NCI-H2107 treated with DMSO at 0.1 percent for 48 hours (cell line): Measurements from ENCODE around the gene EHBP1.

Experiments used
- DNase-seq: peaks from one replicate; lab custom pipeline; 2025; ENCODE audit not compliant: unreplicated experiment; lab: John Stamatoyannopoulos, UW

Gene EHBP1

GRCh38 chr2:62775367-62775668 is 69.8 kb downstream of the EHBP1 start:
- DNase-seq, result no peak

- no peak for DNase-seq
Measured at GRCh38 chr2:62783679-62784078, 78.2 kb downstream of the EHBP1 start.

GRCh38 chr2:62784341-62784740 is 78.8 kb downstream of the EHBP1 start:
- no peak for DNase-seq

- DNase-seq, result no peak
Measured at GRCh38 chr2:62785216-62785615, 79.7 kb downstream of the EHBP1 start.

GRCh38 chr2:62785810-62786597 is 80.5 kb downstream of the EHBP1 start:
- DNase-seq, result no peak

- peak; percentile 33 for DNase-seq
Measured at GRCh38 chr2:62787386-62787785, 81.9 kb downstream of the EHBP1 start.

GRCh38 chr2:62789518-62789917 is 84.0 kb downstream of the EHBP1 start:
- no peak for DNase-seq

GRCh38 chr2:62789918-62790317 is 84.4 kb downstream of the EHBP1 start:
- no peak for DNase-seq

- DNase-seq, result no peak
Measured at GRCh38 chr2:62792408-62792807, 86.9 kb downstream of the EHBP1 start.

GRCh38 chr2:62793213-62793612 is 87.7 kb downstream of the EHBP1 start:
- no peak for DNase-seq

- no peak for DNase-seq
Measured at GRCh38 chr2:62794791-62795190, 89.3 kb downstream of the EHBP1 start.

GRCh38 chr2:62795341-62795740 is 89.8 kb downstream of the EHBP1 start:
- DNase-seq, result no peak

GRCh38 chr2:62797107-62797506 is 91.6 kb downstream of the EHBP1 start:
- DNase-seq, result no peak

GRCh38 chr2:62800618-62801017 is 95.1 kb downstream of the EHBP1 start:
- DNase-seq, result no peak

- no peak for DNase-seq
Measured at GRCh38 chr2:62801110-62801509, 95.6 kb downstream of the EHBP1 start.

- DNase-seq, result no peak
Measured at GRCh38 chr2:62801814-62802523, 96.5 kb downstream of the EHBP1 start.

GRCh38 chr2:62803961-62804360 is 98.4 kb downstream of the EHBP1 start:
- no peak for DNase-seq

- DNase-seq, result no peak
Measured at GRCh38 chr2:62806231-62806630, 100.7 kb downstream of the EHBP1 start.

- no peak for DNase-seq
Measured at GRCh38 chr2:62808554-62808953, 103.0 kb downstream of the EHBP1 start.

- no peak for DNase-seq
Measured at GRCh38 chr2:62811086-62811485, 105.6 kb downstream of the EHBP1 start.

GRCh38 chr2:62811972-62812371 is 106.5 kb downstream of the EHBP1 start:
- no peak for DNase-seq

- no peak for DNase-seq
Measured at GRCh38 chr2:62812921-62813825, 107.7 kb downstream of the EHBP1 start.
